HG03066 (cell line): ENCODE measurements around the gene CHKA.

ENCODE experiments used
- ATAC-seq: cut with Tn5 transposase; IDR thresholded peaks from one replicate; pipeline ENCODE4 v1.9.1; 2021; ENCODE audit warnings: low read depth; ENCODE audit not compliant: unreplicated experiment

Gene CHKA

DNA sequence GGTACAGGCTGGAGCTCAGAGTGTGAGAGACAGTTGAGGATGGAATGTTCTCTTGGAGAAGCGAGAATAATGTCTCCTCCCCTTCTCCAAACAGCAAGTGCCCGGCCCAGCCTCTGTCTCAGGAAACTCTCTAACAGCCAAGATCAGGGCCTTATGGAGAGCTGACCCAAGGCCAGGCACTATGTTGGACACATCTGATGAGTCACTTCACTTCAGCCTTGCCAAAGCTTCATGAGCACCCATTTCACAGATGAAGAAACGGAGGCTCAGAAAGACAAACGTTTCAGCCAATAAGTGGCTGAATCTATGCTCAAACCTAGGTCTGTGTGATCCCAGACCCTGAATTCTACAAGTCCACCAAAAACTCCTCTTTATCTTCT, 22.1 kb upstream of the CHKA start:
- no peak for ATAC-seq

DNA sequence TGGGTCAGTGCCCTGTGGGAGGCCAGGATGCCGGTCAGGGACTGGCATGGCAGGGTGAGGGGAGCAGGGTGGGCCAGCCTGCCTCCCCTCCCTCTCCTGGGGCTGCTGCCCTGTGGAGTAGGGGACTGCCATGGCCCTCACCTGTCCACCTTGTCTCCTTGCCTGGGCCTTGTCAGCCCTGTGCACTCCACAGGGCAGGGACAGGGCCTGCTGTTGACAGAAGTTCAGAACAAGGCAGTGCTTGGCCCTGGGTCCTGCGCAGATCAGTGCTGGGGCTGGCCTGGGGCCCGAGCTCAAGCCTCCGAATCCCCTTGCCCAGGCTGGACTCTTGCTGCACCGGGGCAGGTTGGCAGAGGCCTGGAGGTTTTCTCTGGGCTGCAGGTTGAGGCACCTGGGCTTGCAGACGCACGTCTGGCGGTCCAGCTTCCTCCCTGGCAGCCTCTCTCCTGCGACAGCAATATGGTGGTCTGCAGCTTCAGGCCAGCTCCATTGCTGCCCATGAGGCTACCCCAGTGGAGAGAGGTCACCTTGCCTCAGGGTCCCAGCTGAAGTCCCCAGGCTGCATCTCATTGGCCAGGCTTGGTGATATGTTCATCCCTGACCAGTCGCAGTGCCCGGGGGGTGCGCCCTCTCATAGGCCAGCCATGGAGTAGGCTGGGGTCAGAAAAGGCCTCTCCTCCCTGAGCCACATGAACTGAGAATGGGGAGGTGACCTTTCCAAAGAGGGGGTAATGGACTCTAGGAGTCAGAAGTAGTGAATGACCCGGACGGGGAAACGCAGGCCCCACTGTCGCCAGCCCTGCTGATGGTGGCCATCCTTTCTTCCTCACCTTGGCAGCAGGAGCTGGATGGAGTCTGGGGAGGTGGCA, 21.5 kb upstream of the CHKA start:
- no peak for ATAC-seq

DNA sequence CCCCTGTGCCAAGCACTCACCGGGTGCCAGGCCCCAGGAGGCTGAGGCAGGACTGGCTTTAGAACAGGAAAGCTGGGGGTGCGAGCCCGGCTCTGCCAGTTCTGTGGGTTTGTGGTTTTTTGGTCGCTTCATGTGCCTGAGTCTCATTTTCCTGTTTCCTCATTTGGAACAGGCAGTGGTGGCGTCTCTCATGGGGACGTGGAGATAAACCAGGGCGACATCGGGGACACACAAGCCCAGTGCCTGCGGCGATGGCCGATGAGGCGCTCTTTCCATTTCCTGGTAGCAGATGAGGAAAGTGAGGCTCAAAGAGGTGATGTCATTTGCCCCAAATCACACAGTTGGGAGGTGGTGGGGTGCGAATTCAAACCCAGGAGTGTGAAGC, 20.8 kb upstream of the CHKA start:
- ATAC-seq: no peak

DNA sequence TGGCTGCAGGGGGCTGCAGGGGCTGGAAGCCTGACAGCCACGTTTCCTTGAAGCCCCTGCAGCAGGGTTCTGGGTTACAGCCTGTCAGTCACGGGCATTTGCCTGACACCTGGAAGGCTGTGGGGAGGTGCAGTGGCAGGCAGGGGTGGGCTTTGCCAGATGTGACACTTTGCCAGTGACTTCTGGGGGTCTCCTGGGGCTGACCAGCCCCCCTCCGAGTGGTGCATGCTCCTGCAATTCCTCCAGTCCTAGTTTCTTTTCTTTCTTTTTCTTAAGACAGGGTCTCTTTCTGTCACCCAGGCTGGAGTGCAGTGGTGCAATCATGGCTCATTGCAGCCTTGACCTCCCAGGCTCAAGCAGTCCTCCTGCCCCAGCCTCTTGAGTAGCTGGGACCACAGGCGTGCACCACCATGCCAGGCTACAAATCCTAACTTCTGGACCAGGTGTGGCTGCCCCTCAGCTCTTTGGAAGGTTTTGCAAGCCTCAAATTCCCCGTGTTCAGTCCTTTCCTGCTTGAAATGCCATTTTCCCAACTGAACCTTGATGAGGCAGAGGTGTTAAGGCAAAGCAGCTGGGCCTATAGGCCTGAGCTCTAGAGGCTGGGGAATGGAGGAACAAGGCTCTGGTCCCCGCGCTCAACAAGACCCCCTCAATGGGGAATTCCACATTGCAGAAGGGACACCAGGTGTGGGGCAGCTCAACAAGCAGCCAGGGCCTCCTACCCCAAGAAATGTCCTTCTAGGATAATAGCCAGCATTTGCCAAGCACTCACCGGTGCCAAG, 20.2 kb upstream of the CHKA start:
- ATAC-seq: no peak

DNA sequence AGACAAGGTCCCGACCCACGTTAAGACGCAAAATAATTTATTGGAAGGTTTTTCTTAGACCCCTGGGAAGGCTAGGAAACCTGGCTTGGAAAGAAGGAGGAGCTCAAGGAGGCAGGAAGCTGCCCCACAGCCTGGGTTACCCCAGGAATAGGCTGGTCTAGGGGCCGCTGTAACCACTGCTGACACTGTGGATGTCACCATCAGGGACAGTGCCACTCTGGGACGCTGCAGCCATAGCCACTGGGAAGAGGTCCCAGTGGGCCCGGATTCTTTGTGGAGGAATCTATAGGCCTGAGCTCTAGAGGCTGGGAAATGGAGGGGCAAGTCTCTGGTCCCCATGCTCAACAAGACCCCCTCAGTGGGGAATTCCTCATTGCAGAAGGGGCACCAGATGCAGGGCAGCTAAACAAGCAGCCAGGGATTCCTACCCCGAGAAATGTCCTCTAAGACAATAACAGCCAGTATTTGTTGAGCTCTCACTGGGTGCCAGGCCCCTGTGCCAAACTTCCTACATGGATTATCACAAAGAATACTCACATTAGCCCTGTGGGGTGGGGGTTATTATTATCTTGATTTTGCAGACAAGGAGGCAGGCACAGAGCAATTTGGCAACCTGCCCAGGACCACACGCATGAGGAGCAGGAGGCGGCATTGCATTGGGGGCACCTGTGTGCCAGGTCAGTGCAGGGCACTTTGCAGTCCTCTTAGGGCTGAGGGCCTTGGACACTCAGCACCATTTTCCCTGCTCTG, 19.5 kb upstream of the CHKA start:
- ATAC-seq: no peak

DNA sequence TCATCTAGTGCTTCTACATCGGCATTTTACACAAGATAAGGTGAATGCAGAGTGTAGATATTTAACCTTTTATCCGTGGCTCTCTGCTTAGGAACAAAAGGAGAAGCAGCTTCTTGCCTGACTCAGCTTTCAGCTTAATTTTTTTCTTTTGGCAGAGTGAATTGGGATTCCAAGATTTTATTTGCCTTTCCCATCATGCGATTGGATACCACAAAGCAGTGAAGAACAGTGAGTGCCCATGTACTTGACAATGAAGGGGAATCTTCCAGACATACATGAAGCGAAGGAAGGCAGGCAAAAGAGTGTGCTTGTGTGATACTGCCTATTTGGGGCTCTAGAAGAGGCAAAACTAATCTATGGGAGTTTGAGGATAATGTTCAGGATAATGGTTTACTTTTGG, 17.0 kb upstream of the CHKA start:
- ATAC-seq: no peak

DNA sequence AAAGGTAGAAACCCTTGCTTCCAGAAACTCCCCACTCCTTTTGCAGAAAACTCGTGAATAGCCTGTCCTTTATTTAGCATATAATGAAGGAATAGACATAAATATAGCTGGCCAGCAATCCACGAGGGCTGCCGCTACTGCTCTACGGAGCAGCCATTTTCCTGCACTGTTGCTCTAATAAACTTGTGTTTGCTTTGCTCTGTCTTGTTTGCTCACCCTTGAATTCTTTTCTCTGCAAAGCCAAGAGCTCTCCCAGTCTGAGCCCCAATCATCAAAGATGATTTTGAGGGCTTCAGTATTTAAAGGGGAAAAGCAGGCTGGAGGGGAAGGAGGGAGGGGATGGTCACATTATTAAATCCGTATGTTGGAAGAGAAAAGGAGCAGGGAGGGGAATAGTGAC, 16.6 kb upstream of the CHKA start:
- ATAC-seq: no peak

DNA sequence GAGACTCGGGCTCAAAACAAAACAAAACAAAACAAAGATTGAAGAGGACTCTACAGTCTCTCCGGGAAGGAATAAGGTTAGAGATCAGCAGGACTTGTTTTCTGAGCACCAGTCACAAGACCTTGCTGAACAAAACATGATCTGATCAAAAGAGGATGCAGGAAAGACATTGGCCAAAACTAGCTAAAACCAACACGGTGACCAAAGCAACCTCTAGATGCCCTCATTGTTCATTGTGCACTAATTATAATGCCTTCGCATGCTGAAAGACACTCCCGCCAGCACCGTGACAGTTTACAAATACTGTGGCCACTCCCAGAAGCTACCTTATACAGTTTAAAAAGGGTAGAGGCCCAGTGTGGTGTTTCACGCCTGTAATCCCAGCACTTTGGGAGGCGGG, 15.7 kb upstream of the CHKA start:
- no peak for ATAC-seq

DNA sequence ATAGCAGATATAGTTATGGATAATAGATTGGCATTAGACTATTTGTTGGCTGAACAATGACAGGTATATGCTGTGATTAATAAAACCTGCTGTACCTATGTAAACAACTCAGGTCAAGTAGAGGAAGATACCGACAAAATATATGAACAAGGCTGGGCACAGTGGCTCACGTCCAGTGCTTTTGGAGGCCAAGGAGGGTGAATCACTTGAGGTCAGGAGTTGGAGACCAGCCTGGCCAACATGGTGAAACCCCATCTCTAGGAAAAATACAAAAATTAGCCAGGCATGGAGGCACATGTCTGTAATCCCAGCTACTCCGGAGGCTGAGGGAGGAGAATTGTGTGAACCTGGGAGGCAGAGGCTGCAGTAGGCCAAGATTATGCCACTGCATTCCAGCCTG, 14.0 kb upstream of the CHKA start:
- no peak for ATAC-seq

DNA sequence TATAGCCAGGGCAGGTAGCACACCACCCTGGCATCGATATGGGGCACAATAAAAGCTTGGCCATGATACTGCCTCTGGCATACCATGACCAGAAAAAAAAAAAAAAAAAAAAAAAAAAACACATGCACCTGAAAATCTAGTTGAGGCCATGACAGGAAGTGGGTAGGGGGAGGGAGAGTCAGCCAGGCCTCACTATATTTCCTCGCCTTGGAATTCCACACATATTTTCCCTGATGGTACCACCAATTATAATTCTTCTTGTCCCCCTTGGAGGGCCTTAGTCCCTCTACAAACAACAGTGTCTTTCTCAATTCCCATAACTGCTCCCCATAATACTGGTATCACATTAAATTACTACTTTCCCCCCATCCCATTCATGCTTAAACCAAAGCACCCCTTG, 12.6 kb upstream of the CHKA start:
- ATAC-seq: no peak

DNA sequence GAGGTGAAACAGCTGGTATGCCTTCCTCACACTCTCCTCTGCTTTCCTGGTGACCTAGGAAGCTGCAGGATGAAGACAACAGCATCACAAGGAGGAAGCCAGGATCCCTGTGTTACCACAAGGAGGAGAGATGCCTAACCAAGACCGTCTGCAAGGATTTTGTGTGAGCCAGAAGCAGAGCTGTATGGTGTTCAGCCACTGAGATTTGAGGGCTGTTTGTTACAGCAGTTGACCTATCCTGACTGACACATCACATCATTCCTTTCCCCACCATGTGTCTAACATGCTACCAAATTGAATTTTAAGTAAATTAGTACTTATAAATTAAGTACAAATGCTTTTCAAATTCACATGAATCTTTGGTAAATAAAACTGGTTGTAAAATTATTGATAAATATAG, 8.9 kb upstream of the CHKA start:
- ATAC-seq: no peak

DNA sequence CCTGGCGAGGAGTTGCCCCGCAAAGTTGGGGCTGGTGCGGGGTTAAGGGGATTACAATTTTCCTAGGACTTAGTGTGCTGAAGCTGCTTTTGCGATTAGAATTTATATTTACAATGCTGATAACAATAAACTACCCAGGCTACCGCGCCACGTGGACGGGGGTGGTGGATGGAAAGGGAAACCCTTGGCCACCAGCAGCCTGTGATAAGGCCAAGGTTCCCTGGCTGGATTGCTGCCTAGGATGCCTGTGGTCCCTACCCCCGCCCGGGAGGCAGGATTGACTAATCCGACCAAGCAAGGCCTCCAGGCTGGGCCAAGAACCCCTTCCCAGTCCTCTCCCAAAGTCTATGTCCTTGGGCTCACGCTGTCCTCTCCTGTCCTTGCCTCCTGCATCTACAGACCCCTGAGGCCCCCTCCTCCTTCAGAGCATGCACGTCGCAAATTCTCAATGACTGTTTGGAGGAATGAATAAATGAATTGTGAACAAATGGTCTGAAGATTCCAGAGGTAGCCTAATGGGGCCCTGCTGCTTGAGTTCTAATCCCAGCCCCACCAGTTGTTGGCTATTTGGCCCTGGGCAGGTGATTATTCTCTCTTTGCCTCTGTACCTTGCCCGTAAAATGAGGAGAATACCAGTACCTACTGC, 7.6 kb upstream of the CHKA start:
- no peak for ATAC-seq

DNA sequence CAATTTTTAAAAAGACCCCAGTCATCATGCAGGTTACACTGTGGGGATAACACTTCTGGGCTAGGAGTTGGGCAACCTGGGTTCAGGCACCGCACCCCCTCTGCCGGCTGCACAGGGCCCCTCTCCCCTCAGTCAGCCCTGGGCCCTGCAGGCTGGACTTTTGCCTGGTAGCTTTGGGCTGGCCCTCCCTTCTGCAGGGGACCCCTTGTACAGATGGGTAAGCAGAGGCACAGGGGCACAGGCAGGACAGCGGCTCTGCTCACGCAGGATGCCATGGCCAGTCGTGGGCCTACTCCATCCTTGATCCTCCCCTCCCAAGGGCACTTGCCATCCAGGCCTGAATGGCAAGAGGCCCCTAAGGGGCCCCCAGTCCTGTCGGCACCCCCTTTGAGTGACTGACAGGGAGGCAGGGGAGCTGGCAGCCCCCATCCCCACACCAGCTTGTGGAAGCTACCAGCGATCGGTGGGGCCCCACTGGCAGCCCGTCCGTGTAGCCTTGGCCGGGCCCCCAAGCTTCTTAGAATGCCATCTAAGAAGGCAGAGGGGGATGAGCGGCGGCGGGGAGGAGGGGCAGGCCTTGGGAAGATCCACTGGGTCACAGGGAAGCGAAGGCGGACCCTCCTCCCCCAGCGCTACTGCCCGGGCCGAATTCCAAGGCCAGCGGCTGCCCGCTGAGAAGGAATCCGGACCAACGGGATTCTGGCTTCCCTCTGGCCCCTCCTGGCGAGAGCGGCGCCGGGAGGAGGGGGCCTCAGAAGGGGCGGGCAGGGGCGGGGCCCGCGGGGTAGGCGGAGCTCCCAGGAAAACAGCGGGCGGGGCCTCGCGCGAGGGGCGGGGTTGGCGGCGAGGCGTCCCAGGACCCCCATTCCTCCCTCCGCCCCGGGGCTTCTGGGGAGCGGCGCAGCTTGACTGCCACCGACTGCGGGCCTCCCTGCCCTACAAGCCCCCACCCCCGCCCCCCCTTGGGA, 6.8 kb upstream of the CHKA start:
- ATAC-seq: no peak

DNA sequence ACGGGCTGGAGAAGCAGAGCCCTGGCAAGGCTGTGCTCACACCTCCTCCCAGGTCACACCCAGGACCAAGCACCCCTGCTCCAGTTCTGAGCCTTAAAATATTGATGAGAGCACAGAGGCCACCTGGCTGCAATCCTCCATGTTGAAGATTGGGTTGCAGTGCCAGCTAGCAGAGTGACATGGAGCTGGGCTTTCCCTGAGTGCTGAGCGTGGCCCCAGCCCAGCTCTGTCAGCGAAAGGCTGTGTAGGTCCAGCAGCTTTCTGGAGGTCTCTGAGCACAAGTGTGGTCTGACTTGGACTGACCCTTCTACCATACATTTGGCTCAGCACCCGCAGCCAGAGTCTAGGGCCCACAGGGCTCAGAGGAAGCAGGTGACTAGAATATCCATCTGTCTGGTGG, 4.0 kb upstream of the CHKA start:
- ATAC-seq: no peak

DNA sequence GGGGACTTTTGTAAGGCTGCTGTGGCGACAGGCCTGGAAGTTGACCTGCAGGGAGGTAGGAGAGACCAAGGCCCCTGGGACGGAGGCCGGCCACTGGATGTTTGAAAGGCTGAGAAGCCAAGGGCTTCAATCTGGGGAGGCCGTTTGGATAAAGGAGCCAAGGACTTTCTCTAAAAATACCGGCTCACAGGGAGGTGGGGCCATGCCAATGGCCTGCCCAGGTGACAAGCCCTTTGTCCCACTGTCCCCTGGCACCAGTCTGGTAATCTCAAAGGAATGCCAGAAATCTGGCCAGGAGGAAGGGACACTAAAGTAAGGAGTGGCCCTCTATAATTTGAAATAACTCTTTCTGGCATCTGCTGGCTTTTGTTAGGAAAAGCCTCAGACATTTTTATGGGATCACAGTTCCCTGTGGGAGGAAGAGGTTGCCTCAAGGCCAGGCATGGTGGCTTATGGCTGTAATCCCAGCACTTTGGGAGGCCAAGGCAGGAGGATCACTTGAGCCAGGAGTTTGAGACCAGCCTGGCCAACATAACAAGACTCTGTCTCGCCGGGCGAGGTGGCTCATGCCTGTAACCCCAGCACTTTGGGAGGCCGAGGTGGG, 1.9 kb upstream of the CHKA start:
- ATAC-seq: no peak

DNA sequence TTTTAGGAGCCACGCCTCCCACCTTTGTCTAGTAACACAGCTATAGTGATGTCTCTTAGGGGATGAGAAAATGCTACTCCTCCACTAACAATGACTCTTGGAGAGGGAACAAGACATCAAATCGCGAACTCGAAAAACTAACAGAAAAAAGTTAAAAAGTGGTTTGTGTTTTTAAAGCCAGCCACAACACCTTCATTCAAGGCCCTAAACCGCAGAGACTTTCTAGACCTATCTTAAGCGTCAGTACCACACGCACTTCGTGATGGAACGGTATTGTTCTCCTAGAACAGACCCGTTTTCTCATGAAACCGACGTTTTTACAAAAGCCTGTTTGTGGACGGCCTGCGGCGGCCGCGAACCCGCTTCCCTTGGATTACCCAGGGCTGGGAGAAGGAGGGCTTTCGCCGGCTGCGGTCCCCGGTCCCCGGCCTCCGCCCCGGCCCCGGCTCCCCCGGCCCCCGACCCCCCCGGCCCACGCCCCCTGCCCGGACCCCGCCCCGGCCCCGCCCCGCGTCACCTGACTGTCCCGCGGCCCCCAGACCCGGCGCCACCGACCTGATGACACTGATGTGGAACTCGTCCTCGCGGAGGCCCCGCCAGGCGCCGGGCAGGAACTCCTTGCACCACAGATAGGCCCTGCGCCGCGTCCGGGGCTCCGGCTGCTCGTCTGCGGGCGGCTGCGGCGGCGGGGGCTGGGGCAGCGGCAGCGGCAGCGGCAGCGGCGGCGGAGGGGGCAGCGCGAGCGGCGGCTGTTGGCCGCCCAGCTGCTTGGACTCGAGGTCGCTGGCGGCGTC, 718 bp downstream of the CHKA start:
- ATAC-seq: no peak

DNA sequence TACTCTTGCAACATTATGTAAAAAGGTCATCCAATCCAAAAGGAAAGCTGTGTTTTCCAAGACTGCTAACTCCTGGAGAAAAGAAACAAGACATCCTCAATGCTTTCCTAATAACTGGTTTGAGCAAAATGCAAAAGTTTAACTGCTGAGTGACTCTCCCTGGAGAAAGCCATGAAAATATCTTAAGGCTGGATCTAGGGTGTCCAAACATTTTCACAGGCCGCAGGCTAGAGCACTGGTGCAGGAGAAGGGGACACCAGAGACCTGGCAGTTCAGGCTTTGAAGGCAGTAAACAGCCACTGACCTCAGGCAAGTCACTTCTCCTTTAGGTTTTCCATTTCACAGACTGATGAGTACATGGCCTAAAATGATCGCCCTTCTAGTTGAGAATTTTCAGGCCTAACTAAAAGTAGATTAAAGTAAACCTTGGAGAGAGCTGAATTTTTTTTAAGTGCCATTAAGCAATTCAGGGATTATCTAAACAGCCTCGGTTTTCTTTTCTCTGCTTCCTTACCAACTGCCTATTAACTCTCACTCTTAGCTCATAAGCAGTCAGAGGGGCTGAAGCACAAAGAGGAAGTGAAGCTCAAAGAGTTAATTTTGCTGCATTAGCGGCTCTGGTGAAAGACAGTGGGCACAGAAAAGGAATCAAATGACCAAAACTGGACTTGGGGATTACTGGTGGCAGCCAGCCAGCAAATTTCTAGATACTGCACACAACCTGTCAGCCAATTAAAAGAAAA, 2.3 kb downstream of the CHKA start:
- no peak for ATAC-seq
